ENCODE data around the gene EMC9. TPM values are rescaled to one million over a fixed set of nuclear protein-coding genes. Genes with fewer than 3 reads are reported as not detected.

Gene EMC9

Small RNA genes lying within 50 kb of the gene (small RNA-seq; reads per million reads assigned to genes)
- not detected for gene AL136295.4
- not detected for gene IPO4
- not detected for gene IRF9
- 0.21 reads per million for gene RNA5SP383

All from skeletal muscle satellite cell (primary cell).